Activated CD4-positive, CD25-positive, alpha-beta regulatory T cell (primary cell): ENCODE data around the gene KLHL2.
"Not testable (repeated sequence)": the region's sequence is repeated elsewhere in the genome, so short reads cannot be mapped to it uniquely, and the experiment has no call there.

Experiments
- DNase-seq, 4 experiments: peaks; one replicate each; lab custom pipeline; 2025; lab: John Stamatoyannopoulos, UW

The KLHL2 gene

DNA sequence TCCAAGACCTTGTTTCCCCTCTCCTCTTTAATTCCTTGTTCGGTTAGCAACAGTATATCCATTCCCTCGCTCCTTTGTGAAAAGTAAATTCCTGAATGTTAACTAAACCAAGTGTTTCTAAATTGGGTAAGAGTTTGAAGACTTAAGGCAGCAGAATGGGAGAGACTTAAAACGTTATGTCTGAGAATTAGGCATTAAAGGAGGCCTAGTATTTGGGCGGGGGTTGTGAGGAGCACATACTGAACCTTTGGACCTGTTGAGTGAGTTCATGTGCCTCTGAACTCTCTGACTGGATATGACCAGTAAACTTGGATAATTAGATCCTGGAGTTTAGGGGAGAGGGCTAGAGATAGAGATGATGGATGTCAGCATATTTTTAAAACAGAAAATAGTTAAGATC is 121.3 kb downstream of the KLHL2 start:
- DNase-seq, result no peak

- no peak for DNase-seq
These were observed 122.7 kb downstream of the KLHL2 start for GRCh38 chr4:165330071-165330470.

DNA sequence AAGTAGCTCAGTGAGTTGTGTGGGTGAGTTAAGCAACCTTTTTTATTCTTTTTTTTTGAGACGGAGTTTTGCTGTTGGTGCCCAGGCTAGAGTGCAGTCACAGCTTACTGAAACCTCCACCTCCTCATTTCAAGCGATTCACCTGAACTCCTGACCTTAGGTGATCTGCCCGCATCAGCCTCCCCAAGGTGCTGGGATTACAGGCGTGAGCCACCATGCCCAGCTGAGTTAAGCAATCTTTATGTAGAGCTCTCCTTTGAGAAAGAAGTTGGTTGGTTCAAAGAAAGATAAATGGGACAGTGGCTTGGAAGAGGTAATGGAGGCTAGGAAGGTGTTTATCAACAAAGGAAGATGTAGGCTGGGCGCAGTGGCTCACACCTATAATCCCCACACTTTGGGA is 123.3 kb downstream of the KLHL2 start:
- DNase-seq, result no peak

DNA sequence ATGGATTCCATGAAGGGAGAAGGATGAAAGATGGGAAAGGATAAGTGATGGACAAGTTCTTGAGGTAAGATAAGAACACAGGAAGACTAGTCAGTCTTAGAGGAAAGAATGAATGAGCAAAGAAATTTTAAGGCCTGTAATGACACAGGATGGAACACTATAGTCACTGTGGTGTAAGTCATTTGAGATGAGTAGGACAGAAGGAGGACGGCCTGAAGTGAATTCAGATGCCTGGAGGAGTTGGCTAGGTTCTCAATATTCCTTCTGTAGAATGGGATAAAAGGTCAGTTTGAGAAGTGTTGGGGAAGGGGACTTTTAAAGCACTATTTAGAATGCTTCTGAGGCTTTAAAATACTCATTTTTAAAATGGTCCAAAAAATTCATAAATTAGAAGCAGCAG is 124.0 kb downstream of the KLHL2 start:
- no peak for DNase-seq

DNA sequence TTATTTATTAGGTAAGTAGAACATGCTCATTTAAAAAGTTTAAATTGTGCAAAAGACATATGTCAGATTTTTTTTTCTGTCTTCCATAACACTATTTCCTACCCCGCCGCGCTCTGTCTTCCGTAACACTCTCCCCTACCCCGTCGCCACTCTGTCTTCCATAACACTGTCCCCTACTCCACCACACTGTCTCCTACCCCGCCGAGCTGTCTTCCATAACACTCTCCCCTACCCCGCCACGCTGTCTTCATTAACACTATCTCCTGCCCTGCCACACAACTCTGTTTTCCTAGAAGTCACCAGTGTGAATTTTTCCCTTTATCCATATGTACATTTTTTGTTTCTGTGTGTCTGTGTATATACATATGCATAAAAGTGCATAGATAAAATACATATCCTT is 124.5 kb downstream of the KLHL2 start:
- DNase-seq, result no peak

DNA sequence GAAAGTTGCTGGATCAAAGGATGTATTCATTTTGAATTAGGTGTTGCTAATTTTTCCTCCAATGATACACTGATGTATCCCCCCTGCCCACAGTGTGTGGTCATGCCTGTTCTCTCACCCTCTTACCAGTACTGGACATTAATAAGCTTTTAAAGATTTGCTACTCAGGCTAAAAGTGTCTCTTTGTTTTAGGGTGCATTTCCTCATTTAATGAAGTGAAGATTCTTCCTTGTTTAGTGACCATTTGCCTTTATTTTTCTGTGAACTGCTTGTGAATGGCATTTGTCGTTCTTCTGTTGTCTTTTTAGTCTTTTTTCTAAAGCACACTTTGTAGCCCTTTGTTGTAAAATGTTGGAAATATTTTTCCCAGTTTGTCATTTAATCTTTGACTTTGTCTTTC is 125.1 kb downstream of the KLHL2 start:
- no peak for DNase-seq

DNA sequence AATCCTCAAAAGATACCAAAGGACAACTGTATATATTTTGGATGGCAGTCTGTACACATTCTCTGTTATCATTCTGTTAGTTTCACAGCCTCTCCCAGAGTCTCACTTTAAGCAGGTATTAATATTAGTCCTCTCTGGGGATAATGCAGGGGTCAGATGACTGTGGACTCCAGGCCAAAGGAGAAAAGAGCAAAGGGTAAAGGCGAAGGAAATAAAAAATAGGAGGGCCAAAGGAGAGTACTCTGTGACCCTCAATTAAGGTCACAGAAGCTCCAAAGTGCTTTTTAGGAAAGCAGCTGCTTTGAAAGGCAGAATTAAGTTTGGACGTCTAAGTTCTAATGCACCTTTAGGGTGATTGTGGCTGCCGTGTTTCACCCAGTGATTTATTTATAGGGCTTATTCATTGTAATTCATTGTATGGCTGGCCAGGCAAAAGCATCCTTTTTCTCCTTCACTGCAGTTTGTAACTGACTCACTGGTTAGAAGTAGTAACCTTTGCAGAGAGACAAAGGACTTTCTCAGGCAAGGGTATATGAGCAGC is 127.9 kb downstream of the KLHL2 start:
- no peak for DNase-seq

GRCh38 chr4:165336743-165337142 is 129.4 kb downstream of the KLHL2 start:
- no peak for DNase-seq

- not testable (repeated sequence) for DNase-seq
These were observed 135.0 kb downstream of the KLHL2 start for GRCh38 chr4:165342340-165342739.

DNA sequence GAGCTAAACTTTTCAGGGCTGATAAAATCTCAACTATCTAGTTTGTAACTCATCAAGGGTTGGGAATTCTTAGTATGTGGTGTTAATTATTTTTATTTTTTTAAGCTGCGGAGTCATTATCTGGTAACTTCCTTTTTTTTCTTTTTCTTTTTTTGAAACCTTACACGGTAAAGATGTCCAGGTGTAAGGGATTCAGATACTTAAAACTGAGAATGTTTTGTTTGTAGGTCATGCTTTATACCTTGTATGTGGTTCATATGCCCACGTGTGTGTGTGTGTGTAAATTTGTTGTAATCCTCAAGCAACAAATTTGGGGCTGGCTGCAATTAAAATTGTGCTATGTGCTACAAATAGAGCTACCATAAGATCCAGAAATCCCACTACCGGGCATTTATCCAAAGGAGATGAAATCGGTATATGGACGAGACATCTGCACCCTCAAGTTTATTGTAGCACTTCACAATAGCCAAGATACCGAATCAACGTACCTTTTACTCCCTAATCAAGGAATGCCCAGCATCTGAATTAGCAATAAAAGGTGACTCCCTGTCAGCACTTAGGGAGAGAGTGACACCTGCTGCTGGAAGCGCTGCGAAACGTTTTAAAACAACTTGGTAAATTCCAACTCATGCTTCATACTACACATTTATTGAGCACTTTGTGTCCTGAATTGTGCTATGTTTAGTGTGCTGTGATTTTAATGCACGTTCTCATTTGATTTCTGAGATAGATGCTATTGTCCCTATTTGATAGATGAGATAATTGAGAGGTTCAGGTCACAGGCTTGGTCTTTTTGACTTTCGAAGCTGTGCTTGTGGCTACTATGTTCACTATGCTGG is 136.2 kb downstream of the KLHL2 start:
- no peak for DNase-seq

GRCh38 chr4:165345666-165346417 is 138.5 kb downstream of the KLHL2 start:
- DNase-seq, result no peak

- DNase-seq, result no peak
These were observed 140.5 kb downstream of the KLHL2 start for GRCh38 chr4:165347647-165348569.

- no peak for DNase-seq
These were observed 144.2 kb downstream of the KLHL2 start for GRCh38 chr4:165351359-165352130.

DNA sequence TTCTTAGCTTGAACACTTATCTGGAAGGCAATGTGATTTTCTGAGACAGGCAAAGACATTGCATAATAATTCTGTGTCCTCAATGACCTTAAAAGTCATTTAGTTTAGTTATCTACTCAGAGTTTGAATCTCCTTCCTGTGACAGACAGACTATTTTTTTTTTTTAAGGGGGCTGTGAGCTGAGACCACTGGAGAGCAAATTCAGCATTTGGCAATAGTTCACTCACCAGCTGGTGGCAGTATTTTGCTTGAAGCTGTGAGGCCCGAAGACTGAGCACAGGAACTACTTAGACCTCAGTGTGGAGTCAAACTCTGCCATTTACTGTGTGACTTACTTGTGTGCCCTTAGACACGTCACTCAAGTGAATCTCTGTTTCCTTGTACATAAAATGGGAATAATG is 148.5 kb downstream of the KLHL2 start:
- DNase-seq, result no peak

DNA sequence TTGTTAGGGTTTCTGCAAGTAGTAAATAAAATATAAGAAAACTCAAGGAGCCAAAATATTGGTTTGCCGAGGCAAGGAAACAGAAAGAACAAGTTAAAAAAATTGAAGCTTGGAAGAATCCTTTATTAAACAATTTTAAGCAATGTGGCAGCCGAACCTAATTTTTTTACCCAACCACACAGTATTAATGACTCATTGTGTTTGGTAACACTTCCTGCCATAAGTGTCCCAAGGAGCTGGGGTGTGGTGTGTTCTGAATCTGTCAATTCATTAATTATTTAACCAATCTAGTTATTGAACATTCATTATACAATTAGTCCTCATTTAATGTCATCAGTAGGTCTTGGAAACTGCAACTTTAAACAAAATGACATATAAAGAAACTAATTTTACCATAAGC is 152.1 kb downstream of the KLHL2 start:
- no peak for DNase-seq

DNA sequence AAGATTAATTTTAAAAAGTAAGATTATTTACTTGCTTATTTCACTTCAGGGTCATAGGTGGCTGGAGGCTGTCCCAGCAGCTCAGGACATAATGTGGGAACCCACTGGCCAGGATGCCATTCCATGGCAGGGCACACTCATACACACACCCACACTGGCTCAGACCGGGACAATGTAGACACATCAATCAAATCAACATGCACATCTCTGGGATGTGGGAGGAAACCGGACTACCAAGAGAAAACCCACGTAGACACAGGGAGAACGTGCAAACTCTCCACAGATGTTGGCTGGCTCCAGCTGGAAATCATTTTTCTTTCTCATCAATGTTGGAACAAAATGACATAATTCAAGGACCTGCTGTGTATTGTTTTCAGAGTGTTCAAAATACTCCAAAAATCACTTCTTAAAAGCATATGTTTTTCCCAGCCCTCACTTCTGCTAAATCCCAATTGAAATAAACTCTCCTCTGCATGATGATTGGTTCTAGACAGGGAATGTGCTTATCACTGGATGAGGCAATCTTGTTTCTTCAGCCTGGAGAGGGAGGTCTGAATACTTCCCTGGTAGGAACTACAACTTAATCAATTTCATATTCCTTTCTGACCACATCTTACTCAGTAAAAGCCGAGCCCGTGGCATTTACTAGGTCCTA is 152.8 kb downstream of the KLHL2 start:
- DNase-seq, result no peak

GRCh38 chr4:165360985-165361670 is 153.8 kb downstream of the KLHL2 start:
- DNase-seq, result no peak

DNA sequence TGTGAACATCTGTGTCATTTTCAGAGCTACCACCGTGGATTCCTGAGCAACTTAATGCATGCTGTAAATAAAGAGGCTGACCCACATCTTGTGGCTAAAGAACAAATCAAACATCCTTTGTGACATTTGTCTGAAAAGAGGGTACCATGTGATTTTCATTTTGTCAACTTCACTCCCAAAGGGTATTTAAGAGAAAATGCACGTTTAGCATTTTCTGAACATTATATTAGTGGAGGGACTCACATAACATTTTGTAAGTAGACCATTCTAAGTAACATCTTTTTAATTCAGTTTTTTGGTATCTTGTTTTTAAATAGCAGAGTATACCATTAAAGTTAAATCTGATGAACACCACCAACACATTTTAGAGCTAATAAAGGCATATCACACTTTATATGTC is 154.4 kb downstream of the KLHL2 start:
- no peak for DNase-seq

DNA sequence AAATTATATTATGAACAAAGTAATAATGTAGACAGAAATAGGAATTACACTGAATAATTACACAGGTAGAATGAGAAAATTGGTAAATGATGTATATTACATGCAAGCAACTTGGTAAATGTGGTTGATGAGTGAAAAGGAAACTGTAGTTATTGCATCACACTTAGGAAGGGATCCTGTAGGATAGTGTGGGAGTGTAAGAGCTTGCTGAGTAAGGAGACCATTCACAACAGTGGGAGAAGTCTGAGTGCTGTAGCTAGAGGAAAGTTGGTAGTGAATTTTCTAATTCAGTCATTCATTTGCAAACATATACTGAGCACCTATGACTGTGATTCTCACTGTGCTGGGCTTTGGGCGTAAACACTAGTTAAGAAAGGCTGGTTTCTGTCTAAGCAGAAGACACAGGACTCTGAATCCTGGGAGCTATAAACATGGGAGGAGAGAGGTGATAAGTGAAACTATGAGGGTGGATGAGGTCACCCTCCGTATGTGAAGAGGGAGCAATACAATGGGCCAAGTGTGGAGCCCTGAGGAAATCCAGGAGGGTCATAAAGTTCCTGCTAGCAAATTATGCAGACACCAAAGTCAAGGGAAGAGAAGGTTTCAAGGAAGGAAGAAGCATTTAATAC is 157.2 kb downstream of the KLHL2 start:
- no peak for DNase-seq

- DNase-seq, result no peak
These were observed 159.7 kb downstream of the KLHL2 start for GRCh38 chr4:165367040-165367439.
